ENCODE data around the gene GDF11. TPM values are rescaled to one million over a fixed set of nuclear protein-coding genes. Genes with fewer than 3 reads are reported as not detected.
"Not testable (repeated sequence)": the region's sequence is repeated elsewhere in the genome, so short reads cannot be mapped to it uniquely, and the experiment has no call there.

The GDF11 gene
- total RNA-seq, 1 donor from 2014 or later = 5.8 TPM

DNA sequence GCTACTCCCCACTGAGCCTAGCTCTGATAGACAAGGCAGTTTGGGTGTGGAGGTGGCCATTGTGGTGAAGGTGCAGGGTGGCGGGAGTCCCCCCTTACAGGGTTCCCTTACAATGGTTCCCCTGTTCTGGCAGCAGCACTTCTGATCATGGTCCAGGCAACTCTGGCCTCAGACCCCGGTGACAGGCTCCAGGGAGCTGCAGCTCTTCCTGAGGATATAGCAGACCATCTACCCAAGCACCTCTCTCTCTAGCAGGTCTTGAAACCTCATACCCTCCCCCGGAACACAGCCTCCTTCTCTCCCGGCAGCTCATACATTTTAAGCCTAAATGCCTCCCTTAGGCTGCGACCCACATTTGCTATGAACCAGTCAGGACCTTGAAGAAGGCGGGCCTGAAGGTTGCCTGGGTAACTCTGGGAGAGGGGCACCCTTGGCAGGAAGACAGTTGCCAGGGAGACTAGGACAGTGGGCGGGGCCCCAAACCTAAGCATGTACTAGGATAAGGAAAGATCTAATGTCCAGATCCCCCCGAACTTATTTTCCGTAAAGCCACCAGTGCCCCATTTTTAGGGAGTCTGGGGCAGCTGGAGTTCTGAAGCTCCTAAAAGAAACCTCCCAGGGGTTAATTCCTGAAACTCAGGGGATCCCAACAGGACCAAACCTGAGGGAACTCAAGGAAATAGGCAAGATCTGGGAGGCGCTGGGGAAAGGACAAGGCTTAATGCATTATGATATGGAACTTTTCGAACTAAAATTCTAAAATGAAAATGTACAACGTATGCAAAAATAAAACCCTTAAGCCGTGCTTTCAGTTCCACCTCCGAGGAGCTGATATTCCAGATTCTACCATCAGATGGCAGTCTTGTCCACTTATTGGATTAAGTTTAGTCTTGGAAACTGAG is 4.5 kb upstream of the GDF11 start:
- DNase-seq (ENCODE audit: low spot score) = peak; percentile 90

DNA sequence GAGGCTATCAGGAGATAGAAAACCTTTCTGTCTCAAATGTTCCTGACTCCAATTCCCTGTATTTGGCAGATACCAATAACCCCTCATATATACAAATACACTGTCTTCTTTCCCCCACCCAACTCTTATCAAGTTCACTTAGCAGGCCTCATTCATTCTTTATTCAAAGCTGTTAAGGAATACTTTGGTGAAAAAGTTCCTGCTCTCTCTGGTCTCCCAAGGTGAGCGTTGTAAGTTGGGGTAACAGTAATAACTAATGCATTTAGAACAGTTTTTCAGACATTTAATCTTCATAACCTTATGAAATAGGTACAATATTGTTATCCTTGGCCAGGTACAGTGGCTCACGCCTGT is 3.9 kb upstream of the GDF11 start:
- DNase-seq (ENCODE audit: low spot score) = no peak

DNA sequence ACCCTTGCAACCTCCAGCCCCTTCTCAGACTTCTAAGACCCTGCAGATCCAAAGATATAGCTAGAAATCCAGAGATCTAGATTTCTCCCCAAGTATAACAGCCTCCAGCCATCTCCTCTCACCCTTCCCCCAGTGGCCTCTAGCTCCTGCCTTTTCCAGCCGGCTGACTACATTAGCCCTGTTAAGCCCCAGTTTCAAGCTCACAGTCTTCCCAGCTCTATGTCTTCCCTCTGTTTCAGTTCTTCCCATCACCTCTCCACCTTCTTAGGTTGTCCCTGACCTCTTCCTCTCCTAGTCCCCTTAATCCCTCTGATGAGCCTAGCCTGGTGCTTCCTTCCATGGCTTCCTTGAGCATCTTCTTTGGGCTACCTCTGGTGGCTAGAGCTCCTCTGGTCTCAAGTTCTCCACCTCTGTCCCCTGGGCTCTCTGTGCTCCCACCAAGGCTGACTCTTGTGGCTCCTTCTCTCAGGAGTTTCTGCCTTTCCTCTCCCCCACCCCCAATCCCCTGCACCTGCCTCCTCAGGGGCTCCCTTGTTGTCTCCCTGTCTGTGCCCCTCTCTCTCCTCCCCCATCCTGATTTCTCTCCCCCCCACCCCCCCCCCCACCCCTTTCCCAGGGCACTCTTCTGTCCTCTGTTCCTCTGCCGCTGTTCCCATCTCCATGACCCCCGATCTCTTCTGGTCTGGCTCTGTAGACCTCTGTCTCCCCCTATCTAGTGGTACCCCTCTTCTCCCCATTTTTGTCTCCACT is 816 bp upstream of the GDF11 start:
- peak; percentile 16 for DNase-seq (ENCODE audit: low spot score)

DNA sequence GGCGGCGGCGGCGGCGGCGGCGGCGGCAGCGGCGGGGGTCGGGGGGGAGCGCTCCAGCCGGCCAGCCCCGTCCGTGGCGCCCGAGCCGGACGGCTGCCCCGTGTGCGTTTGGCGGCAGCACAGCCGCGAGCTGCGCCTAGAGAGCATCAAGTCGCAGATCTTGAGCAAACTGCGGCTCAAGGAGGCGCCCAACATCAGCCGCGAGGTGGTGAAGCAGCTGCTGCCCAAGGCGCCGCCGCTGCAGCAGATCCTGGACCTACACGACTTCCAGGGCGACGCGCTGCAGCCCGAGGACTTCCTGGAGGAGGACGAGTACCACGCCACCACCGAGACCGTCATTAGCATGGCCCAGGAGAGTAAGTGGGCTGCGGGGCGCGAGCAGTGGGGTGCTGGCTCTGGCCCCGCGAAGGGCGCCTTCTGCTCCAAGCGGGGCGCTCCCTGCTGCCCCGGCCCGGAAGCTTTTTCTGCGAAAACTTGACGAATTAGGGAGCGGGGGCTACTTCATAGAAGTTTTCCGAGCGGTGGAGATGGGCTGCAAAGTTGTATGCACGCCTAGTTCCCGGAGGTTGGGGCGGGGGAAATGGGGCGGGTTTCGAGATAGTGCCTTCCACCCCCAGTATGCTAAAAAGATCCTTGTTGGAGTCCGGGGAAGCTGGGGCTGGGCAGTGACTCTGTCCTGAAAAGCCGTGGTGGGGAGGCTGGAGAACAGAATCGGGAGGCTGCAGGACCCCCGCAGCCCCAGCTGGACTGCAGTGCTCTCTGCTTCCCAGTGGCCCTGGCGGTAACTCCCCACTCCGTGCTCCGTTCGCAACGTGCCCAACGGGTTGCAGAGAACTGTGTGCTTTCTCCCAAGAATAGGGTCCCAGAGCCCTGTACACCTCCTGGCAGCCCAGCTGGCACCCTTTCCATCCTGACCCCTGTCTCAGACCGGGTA is 751 bp downstream of the GDF11 start:
- DNase-seq (ENCODE audit: low spot score) = peak; percentile 89

DNA sequence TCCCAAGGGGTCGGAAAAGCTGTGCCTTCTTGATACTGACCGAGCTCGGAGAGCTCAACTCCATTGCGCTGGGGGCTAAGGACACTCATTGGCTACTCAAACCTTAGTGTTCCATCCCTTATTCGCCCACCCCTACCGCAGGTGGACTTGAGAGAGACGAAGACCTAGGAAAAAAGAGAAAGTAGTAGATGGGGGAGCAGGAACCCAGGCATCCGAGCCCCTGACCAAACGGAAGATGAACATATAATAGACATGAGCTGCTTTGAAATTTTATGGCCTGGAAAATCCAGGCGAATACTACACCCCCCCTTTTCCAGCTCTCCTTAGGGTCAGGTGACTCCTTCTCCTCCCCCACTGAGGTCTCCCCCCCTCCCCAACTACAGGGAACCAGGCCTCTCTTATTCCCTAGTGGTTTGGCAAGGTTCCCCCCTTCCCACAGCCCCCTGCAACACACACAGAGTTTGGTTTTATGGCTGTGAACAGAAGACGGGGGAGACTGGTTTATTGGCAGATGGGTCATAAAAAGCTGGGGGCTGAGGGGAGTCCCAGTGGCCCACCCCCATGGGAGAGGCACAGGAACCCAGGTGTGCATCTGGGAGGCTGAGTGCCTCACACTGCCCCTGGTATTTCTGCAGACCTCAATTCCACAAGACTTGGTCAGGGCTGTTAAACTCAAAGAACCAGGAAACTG is 1.6 kb downstream of the GDF11 start:
- no peak for DNase-seq (ENCODE audit: low spot score)

DNA sequence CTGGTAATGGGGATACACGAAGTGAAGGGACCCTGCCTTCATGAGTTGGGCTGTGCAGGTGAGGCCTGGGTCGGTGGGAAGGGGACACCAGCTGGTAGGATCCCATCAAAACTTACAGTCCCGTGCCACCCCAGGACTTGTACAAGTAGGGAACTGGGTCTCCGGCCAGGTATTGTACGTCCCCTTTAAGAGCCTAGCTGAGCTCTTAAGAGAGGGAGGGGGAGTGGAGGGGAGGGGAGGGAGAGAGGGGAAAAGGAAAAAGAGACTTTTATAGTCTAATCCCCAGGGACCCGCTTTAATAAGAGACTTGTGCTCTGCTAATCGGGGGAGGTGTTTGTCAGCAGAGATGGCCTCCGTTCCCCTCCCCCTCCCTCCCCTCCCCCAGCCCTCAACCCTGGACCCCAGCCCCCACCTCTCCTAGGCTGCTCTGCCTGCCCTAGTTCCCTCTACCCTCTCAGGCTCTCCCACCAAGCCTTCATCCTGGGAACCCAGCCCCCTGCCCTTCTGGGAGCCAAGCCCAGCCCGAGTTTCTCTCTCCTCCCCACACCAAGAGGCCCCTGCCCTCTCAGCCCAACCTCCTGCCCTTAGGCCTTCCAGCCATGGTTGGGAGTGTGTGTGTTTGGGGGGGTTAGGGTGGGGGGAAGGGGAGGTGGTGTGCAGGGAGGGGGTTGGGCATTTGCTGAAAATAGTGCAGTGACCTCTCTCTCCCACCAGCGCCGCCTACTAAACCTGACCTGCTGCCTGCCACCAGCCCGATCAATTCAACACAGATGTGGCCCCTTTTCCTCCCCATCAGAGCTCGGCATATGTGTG is 2.6 kb downstream of the GDF11 start:
- no peak for DNase-seq (ENCODE audit: low spot score)

DNA sequence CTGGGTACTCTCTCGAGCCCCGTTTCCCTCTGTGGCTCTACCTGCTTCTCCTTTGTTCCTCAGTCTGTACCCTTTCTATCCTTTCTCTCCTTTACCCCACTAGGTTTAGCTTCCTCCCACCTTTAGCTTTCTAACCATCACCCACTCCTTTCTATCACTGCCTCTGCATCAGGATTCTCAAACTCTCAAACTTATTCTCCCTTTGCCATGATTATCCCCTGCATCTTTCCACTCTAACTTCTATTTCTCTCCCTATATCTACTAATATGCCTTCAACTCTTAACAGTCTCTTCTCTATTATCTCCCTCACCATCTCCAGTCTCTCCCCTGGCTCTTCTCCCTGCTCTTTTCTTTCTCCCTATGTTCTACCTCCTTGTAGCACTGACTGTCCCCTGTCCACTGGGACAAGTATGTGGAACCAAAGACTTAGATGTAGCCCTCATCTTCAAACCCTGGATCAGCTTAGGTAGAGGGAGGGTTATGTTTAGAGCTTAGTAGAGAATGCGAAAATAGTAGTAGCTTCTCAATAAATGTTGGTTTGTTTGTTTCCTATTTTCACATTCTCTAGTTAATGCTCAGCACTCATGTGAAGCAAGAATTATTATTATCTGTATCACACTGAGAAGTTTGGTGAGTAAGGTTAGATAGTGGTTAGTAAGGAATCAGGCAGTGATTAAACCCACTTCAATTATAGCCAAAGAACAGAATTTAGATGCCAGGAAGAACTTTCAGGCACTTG is 3.4 kb downstream of the GDF11 start:
- DNase-seq (ENCODE audit: low spot score) = no peak

DNA sequence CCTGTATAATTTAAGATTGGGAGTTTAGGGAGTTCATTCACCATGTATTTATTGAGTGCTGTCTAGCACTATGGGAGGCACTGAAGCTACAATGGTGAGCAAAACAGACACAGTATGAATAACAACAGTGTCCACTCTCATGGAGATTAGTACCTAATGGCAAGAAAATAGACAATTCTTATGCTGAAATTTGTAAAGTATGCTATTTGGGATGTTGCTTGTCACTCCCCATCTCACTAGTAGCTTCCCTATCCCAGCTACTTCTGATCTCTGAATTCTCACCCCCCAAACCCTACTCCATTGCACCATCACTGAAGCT is 4.0 kb downstream of the GDF11 start:
- no peak for DNase-seq (ENCODE audit: low spot score)

DNA sequence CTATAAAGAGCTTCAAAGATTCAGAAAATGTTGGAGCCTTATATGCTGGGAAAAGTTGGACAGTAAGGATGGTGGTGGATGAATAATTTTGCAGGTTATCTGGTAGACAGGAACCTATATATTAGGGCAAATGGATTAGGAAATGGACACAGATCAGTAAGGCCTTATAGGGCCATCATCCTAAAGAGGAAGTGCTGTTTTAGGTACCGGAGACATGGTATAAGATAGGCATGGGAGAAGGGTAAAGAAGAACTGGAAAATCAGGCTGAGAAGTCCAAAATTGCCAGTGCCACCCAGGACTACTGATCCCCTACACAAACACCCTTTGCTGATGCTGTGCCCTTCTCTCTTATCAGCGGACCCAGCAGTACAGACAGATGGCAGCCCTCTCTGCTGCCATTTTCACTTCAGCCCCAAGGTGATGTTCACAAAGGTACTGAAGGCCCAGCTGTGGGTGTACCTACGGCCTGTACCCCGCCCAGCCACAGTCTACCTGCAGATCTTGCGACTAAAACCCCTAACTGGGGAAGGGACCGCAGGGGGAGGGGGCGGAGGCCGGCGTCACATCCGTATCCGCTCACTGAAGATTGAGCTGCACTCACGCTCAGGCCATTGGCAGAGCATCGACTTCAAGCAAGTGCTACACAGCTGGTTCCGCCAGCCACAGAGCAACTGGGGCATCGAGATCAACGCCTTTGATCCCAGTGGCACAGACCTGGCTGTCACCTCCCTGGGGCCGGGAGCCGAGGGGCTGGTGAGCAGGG is 5.5 kb downstream of the GDF11 start:
- no peak for DNase-seq (ENCODE audit: low spot score)

DNA sequence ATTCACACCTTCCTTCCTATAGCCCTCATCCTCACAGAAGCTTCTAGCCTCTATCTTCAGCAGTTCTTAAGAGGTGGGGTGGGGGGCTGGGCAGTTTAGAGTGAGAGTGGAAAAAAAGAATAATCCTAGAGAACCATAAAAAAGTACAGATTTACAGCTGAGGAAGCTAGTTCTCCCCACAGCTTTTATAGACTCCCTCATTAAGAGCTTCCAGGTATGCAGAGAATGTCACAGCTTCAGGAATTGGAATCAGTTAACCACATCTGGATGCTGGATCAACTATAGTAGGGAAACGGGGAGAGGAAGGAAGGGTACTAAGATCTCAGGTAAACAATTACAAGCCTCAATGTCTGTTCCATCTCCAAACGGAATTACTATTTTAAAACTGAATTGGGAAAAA is 12.3 kb downstream of the GDF11 start:
- DNase-seq (ENCODE audit: low spot score) = no peak

DNA sequence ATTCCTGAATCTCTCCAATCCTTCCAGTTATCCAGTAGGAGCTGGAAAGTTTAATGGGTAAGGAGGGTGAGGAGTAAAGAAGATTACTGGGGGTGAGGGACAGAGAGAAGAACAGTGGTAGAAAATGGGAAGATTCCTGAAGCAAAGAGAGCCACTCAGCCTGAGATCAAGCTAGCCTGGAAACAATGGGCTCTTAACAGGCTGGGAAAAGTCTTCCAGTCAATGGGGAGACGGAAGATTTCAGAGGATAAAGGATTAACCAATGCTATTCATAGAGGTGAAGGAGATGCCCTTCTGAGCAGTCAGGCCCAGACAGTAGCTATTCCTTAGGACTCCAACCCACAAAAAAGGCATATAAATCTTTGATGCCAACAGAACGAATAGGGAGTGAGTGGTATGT is 14.8 kb downstream of the GDF11 start:
- no peak for DNase-seq (ENCODE audit: low spot score)

DNA sequence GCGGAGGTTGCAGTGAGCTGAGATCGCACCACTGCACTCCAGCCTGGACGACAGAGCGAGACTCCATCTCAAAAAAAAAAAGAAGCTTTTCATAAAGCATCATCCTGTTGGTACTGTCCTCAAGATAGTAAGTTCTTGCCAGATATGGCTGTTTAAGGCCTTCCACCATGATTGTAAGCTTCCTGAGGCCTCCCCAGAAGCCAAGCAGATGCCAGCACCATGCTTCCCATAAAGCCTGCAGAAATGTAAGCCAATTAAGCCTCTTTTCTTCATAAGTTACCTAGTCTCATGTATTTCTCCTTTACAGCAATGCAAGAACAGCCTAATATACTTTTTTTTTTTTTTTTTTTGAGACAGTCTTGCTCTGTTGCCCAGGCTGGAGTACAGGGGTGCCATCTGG is 15.7 kb downstream of the GDF11 start:
- not testable (repeated sequence) for DNase-seq (ENCODE audit: low spot score)

DNA sequence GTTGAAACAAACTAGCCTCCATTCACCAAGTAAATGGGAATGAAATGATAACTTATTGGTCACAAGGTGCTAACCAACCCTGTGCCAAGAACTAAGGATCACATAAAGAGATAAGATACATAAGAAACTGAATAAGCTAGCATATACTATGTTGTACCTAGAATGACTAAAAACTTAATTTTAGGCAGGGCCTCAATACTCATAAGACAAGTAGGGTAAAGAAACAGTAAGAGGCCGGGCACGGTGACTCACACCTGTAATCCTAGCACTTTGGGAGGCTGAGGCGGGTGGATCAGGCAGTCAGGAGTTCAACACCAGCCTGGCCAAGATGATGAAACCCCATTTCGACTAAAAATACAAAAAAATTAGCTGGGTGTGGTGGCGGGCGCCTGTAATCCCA is 17.7 kb downstream of the GDF11 start:
- no peak for DNase-seq (ENCODE audit: low spot score)

DNA sequence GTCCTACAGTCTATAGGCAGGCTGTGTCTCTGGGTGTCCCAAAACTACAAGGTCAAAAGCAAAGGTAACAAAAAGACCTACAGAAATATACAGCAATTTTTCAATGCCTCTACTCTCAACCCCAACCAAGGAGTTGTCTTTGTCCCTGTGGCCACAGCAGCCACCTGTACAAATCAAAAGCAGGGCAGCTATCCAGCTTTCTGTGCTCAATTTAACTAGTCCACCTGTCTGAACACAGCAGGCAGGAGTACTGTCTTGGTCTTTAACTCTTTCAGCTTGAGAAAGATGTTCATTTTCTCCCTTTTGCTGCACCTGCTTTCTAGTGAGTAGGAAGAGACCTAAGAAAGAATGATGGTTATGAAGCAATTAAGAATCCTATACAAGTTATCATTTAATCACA is 19.7 kb downstream of the GDF11 start:
- no peak for DNase-seq (ENCODE audit: low spot score)

DNA sequence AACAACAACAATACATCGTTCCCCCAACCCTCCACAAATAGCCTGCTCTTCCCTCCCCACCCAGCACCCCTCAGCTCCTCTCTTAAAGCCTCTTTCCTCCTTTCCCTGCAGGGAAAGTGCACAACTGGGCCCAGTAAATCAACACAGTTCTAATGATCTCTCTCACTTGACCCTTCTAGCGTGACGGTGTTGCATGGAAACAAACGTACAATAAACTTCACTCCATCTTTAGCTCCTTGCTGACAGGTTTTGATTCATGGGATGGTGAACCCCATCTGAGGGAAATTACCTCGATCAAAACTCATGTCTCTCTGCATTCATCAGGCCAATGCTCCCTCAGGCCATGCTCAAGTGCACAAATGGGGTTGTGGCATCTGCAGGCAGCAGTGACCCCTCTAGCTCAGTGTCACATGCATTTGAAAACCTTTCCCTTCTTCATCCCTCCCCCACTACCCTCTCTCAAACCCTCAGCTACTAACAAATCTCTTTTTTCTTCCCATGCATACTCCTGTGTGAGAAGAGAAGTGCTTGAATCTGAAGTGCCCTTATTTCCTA is 22.9 kb downstream of the GDF11 start:
- no peak for DNase-seq (ENCODE audit: low spot score)

DNA sequence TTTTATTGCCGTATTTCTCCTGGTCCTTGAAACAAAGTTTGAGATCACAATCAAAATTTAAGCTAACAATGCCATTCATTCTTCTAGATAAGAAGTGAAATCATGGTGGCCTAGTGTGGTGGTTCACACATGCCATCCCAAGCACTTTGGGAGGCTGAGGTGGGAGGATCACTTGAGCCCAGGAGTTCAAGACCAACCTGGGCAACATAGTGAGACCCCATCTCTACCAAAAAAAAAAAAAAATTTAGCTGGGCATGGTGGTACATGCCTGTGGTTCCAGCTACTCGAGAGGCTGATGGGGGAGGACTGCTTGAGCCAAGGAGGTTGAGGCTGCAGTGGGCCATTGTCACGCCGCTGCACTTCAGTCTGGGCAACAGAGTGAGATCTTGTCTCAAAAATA is 24.2 kb downstream of the GDF11 start:
- no peak for DNase-seq (ENCODE audit: low spot score)

DNA sequence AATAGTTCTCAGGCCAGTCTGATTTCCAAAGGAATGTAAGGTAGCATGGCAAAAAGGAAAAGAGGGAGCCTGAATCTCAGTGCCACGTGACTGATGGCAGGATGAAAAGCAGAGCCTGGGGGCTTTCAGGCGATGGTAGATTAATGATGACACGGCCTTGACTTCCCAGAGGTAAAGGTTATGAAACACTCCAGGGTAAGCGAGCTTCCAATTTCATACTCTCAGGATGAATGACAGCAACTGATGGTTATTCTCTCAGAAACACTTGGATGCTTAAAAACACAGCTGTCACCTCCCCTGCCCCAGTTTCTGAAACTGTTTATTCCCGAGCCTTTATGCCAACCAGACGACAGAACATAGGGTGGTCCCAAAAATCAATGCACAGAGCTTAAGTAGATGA is 28.8 kb downstream of the GDF11 start:
- no peak for DNase-seq (ENCODE audit: low spot score)

DNA sequence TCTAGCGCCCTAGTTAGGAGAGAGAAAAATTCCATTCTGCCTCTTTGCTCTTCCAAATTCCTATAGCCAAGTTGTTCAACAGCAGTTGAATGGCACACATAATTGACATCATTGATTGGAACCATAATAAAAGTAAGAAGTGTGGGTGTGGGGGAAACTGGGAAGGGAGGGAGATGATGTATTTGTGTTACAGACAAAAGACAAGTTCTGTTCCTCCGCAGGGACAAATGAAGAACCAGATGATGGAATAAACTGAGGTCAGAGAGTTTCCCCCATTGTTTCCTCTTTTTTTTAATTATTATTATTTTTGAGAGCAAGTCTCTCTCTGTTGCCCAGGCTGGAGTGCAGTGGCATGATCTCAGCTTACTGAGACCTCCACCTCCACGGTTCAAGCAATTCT is 34.9 kb downstream of the GDF11 start:
- no peak for DNase-seq (ENCODE audit: low spot score)

DNA sequence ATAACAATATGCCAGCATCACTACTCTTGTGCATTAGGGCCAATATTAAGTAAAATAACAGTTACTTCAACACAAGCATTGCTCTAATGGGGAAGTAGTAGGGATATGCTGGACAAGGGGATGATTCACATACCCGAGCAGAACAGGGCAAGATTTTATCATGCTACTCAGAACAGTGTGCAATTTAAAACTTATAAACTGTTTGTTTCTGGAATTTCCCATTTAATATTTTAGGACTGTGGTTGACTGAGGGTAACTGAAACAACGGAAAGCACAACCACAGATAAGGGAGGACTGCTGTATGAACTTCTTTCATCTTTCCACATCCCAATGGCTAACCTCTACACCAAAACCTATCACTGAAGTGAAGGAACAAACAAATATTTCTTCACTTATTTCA is 37.8 kb downstream of the GDF11 start:
- no peak for DNase-seq (ENCODE audit: low spot score)

All from mesenteric fat pad (tissue), 1 donor.